K562 (cell line): ENCODE measurements around the gene PRICKLE2. TPM values are rescaled to one million over a fixed set of nuclear protein-coding genes. Genes with fewer than 3 reads are reported as not detected.

Experiments
- ATAC-seq: fragments of 200-7000 bp; cut with Tn5 transposase; 3 replicates; pipeline ENCODE4 v1.9.1; 2020; ENCODE audit warnings: moderate library complexity
- BruUV-seq: library from RNA; stranded (reverse); fragments of 400-500 nt; replicated peaks from 2 replicates; lab custom pipeline; 2021; lab: Mats Ljungman, UMichigan
- CTCF ChIA-PET: fragments of 300-600 bp; formaldehyde crosslinking; extraction: SDS; loops from one replicate; lab custom pipeline; 2021; ENCODE audit warnings: low intra/inter-chr PET ratio; lab: Yijun Ruan, JAX
- POLR2A ChIA-PET: fragments of 300-600, 350-650 bp; sonication (Branson Sonifier 250); formaldehyde crosslinking; extraction: SDS; loops from one replicate; lab custom pipeline; 2021; ENCODE audit warnings: antibody characterized with exemption, inconsistent platforms; lab: Yijun Ruan, JAX
- DNase-seq, 4 experiments: peaks; one replicate each; pipeline versions ENCODE4 v3.0.0 to v3.0.0-alpha.2; 2011 to 2018; ENCODE audit warnings: low spot score in 3 of 4, mixed read lengths in 3 of 4; ENCODE audit errors: extremely low read depth in 1 of 4
- FAIRE-seq: peaks from 2 replicates; lab custom pipeline; 2011; peaks lifted over from hg19 to GRCh38; lab: Jason Lieb, UNC
- H2AFZ ChIP-seq: 2 replicates; pipeline ENCODE4 v1.6.0; 2011; ENCODE audit warnings: low read depth, low read length, control low read depth, inconsistent platforms
- H3K27ac ChIP-seq: fragments of 200-600 bp; 3 replicates; pipeline ENCODE4 v1.8.0; 2011; ENCODE audit warnings: low read depth, mild to moderate bottlenecking, control low read depth, inconsistent platforms, low read length, moderate library complexity, mixed read lengths; ENCODE audit errors: extremely low read depth
- H3K27me3 ChIP-seq, 2 experiments: fragments of 300-600 bp in 1 of 2; 2 replicates in 1 of 2; 3 replicates in 1 of 2; pipeline versions ENCODE4 v1.6.0 to v1.8.0; 2011; ENCODE audit warnings: inconsistent platforms in 2 of 2, low read length in 2 of 2, mild to moderate bottlenecking in 1 of 2, mixed read lengths in 1 of 2, moderate library complexity in 1 of 2; ENCODE audit not compliant: control insufficient read depth in 2 of 2, insufficient read depth in 2 of 2
- H3K36me3 ChIP-seq: fragments of 300-600 bp; 3 replicates; pipeline ENCODE4 v1.8.0; 2011; ENCODE audit warnings: mild to moderate bottlenecking, low read length, inconsistent platforms; ENCODE audit not compliant: control insufficient read depth, insufficient read depth
- H3K4me1 ChIP-seq, 2 experiments: fragments of 200-600 bp in 1 of 2; replicated peaks in 1 of 2; 2 replicates in 1 of 2; 3 replicates in 1 of 2; pipeline versions ENCODE4 v1.5.1 to v1.8.0; 2011; ENCODE audit warnings: inconsistent platforms in 2 of 2, low read length in 2 of 2, mild to moderate bottlenecking in 1 of 2, mixed read lengths in 1 of 2, moderate library complexity in 1 of 2; ENCODE audit not compliant: control insufficient read depth in 2 of 2, insufficient read depth in 2 of 2
- H3K4me2 ChIP-seq: 2 replicates; pipeline ENCODE4 v1.6.1; 2011; ENCODE audit warnings: low read length, control low read depth, inconsistent platforms, mixed read lengths; ENCODE audit not compliant: insufficient read depth
- H3K4me3 ChIP-seq: fragments of 200-600 bp; sonication (generic), shearing (Covaris generic); 2 replicates; pipeline ENCODE4 v1.5.1; 2016; ENCODE audit warnings: control low read depth, inconsistent platforms
- H3K79me2 ChIP-seq: fragments of 200-600 bp; 3 replicates; pipeline ENCODE4 v1.8.0; 2011; ENCODE audit warnings: low read length, inconsistent platforms; ENCODE audit not compliant: control insufficient read depth, insufficient read depth
- H3K9ac ChIP-seq, 2 experiments: 2 replicates each; pipeline versions ENCODE4 v1.6.0 to v1.6.1; 2011; ENCODE audit warnings: low read depth in 2 of 2, low read length in 2 of 2, control low read depth in 1 of 2, inconsistent platforms in 1 of 2, mild to moderate bottlenecking in 1 of 2, mixed read lengths in 1 of 2; ENCODE audit not compliant: insufficient read depth in 1 of 2
- H3K9me1 ChIP-seq: one replicate; pipeline ENCODE4 v1.6.0; 2011; ENCODE audit warnings: inconsistent platforms, mild to moderate bottlenecking, low read length, moderate library complexity; ENCODE audit not compliant: control insufficient read depth, insufficient read depth
- H3K9me3 ChIP-seq: replicated peaks from 2 replicates; pipeline ENCODE4 v1.5.1; 2011; ENCODE audit warnings: low read depth, low read length, inconsistent platforms; ENCODE audit not compliant: control insufficient read depth, insufficient read depth
- H4K20me1 ChIP-seq: replicated peaks from 2 replicates; pipeline ENCODE4 v1.6.1; 2011; ENCODE audit warnings: low read length, inconsistent platforms, mixed read lengths; ENCODE audit not compliant: control insufficient read depth, insufficient read depth
- FOXJ2 ChIP-seq: fragments of 200-800 bp; sonication (Bioruptor generic); IDR thresholded peaks from 2 replicates; pipeline ENCODE4 v1.6.1; 2016; ENCODE audit warnings: missing genetic modification characterization, missing compliant biosample characterization
- GABPB1 ChIP-seq: sonication (generic); formaldehyde crosslinking; IDR thresholded peaks from 2 replicates; pipeline ENCODE4 v1.8.0; 2022; ENCODE audit warnings: mild to moderate bottlenecking, missing genetic modification reagents
- ILF3 ChIP-seq: fragments of 450-650 bp; IDR thresholded peaks from 2 replicates; pipeline ENCODE4 v1.6.1; 2018; ENCODE audit warnings: antibody characterized with exemption, mild to moderate bottlenecking, moderate library complexity, borderline replicate concordance
- KAT2B ChIP-seq: IDR thresholded peaks from one replicate; pipeline ENCODE4 v1.6.1; 2012; ENCODE audit warnings: low read depth, mild to moderate bottlenecking, control low read depth, inconsistent platforms, low read length, moderate library complexity
- MED1 ChIP-seq: sonication (generic); formaldehyde crosslinking; IDR thresholded peaks from 2 replicates; pipeline ENCODE4 v1.8.1; 2023; ENCODE audit warnings: missing genetic modification reagents, borderline replicate concordance
- MEIS2 ChIP-seq: fragments of 450-650 bp; IDR thresholded peaks from 2 replicates; pipeline ENCODE4 v1.6.1; 2014; ENCODE audit warnings: mild to moderate bottlenecking; ENCODE audit not compliant: partially characterized antibody
- RBM15 ChIP-seq: fragments of 200-400 bp; formaldehyde crosslinking; IDR thresholded peaks from 2 replicates; pipeline ENCODE4 v1.6.1; 2018; ENCODE audit warnings: mild to moderate bottlenecking, low read length, moderate library complexity; ENCODE audit not compliant: insufficient read depth
- RCOR1 ChIP-seq, 2 experiments: IDR thresholded peaks; 2 replicates each; pipeline ENCODE4 v1.6.1; 2012; ENCODE audit warnings: low read depth in 2 of 2, low read length in 2 of 2, borderline replicate concordance in 1 of 2, improper control_type of control experiment in 1 of 2
- WGBS: fragments of 100-300 bp; shearing (Covaris generic); methylation state at CpG from one replicate; pipeline ENCODE4 v1.1.6; 2016; ENCODE audit warnings: low coverage, mixed read lengths; ENCODE audit not compliant: insufficient coverage; ENCODE audit errors: missing lambda C conversion rate; 5-methylcytosine and 5-hydroxymethylcytosine counted together
- in situ Hi-C: fragments of 300-500 bp; cut with MboI; formaldehyde crosslinking; loops from 4 replicates; pipeline ENCODE4 v1.15.0; 2018; ENCODE audit warnings: inconsistent platforms, mixed read lengths
- intact Hi-C: fragments of 100-400 bp; cut with micrococcal nuclease; formaldehyde crosslinking; loops from 2 replicates; pipeline ENCODE4 v1.14.2; 2022
- polyA plus RNA-seq, 8 experiments: library from polyadenylated mRNA; depleted of rRNA in 4 of 8; stranded (reverse) in 5 of 8; unstranded in 3 of 8; fragments of >200 nt; fragmentation: Nextera tagmentation in 2 of 8; fragmentation: Illumina TruSeq in 1 of 8; extraction: Ambion mirVana in 2 of 8; extraction: Trizol in 1 of 8; gene quantifications; 2 replicates each; pipeline versions ENCODE4 v1.2.1 to v1.2.3, GENCODE V29; 2011 to 2014; ENCODE audit warnings: inconsistent platforms in 1 of 8, missing spikeins in 1 of 8
- total RNA-seq, 7 experiments: library from RNA; depleted of rRNA in 6 of 7; stranded (reverse); fragments of >200 nt in 6 of 7; fragmentation: Illumina TruSeq in 2 of 7; extraction: Trizol in 2 of 7; gene quantifications; 2 replicates each; pipeline versions ENCODE4 v1.2.1 to v1.2.3, GENCODE V29; 2011 to 2021; ENCODE audit warnings: low replicate concordance in 1 of 7
- TF ChIP-seq, protein P1 (sequence below), 2 experiments: fragments of 450-650 bp; IDR thresholded peaks; 2 replicates each; pipeline ENCODE4 v1.6.1; 2018; ENCODE audit warnings: mild to moderate bottlenecking in 2 of 2, low read depth in 1 of 2; ENCODE audit not compliant: partially characterized antibody in 2 of 2
- TF ChIP-seq, protein P2 (sequence below): IDR thresholded peaks from 3 replicates; pipeline ENCODE4 v1.6.1; 2011; ENCODE audit warnings: borderline replicate concordance, mild to moderate bottlenecking, moderate library complexity; ENCODE audit not compliant: insufficient read length; ENCODE audit errors: extremely low read depth
- TF ChIP-seq, protein P3 (sequence below), 2 experiments: IDR thresholded peaks in 1 of 2; conservative IDR thresholded peaks in 1 of 2; 2 replicates each; pipeline ENCODE4 v1.6.1; 2016; ENCODE audit warnings: low read depth in 2 of 2, mild to moderate bottlenecking in 1 of 2, missing compliant biosample characterization in 1 of 2, missing genetic modification characterization in 1 of 2, moderate library complexity in 1 of 2

PRICKLE2 gene
- total and polyA plus RNA-seq, 9 of the 15 experiments (the other 6 are each of a cell fraction or from before 2014, with no cell fraction given): 0.07 to 0.09 TPM; not detected in 7

DNA sequence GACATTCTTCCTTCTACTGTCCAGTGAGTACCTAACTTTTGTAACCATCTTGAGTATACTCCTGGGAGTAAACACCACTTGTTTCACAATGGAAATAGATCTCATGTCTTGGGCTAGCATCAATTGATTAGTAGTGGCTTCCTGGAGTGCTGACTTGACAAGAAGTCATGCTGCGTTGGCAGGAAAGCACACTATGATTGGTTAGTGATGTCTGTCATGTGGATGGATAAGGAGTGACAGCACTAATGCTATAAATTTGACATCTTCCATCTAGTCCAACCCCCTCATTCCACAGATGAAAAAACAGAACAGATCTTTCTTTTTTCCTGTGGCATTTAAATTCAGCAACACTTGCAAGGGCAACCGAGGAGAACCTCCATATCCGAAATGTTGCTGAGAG lies 47.6 kb upstream of the PRICKLE2 start:
- 0% methylated on average over 1 of the region's 3 CpGs for WGBS
- in situ Hi-C loops (no loop called here), intact Hi-C loops (no loop called here)
- Histone ChIP-seq H2AFZ (no peak overlapping the region), H3K27me3 (peaks cover 0 to 5% of the 10 kb centered on the region in 2 experiments; a peak in 1 of 5 replicates), H3K4me1 (no peaks in the 10 kb centered on the region), H3K9me3 (no peaks in the 10 kb centered on the region), H3K4me3 (no peak overlapping the region), H3K9me1 (no peaks in the 10 kb centered on the region), H3K27ac (no peak overlapping the region), H4K20me1 (no peaks in the 10 kb centered on the region), H3K36me3 (no peaks in the 10 kb centered on the region), H3K9ac (no peak overlapping the region), H3K79me2 (no peaks in the 10 kb centered on the region), H3K4me2 (no peak overlapping the region)
- FAIRE-seq: no peak
- ATAC-seq: no peak
- DNase-seq: no peak
- ChIA-PET CTCF (no interaction called here), POLR2A (no interaction called here)
- no TSS peak for BruUV-seq
- TF ChIP-seq ILF3 (no peak), MED1 (CRISPR knock-in tag) (no peak), FOXJ2 (tag) (no peak), RCOR1 (IDR thresholded peaks at IDR 0.05; ENCODE audit: borderline replicate concordance in 1 of 2, low read depth in 2 of 2, low read length in 2 of 2) (no peak), MEIS2 (no peak), GABPB1 (no peak), RBM15 (no peak), KAT2B (no peak)
- TF ChIP-seq, protein P1, sequence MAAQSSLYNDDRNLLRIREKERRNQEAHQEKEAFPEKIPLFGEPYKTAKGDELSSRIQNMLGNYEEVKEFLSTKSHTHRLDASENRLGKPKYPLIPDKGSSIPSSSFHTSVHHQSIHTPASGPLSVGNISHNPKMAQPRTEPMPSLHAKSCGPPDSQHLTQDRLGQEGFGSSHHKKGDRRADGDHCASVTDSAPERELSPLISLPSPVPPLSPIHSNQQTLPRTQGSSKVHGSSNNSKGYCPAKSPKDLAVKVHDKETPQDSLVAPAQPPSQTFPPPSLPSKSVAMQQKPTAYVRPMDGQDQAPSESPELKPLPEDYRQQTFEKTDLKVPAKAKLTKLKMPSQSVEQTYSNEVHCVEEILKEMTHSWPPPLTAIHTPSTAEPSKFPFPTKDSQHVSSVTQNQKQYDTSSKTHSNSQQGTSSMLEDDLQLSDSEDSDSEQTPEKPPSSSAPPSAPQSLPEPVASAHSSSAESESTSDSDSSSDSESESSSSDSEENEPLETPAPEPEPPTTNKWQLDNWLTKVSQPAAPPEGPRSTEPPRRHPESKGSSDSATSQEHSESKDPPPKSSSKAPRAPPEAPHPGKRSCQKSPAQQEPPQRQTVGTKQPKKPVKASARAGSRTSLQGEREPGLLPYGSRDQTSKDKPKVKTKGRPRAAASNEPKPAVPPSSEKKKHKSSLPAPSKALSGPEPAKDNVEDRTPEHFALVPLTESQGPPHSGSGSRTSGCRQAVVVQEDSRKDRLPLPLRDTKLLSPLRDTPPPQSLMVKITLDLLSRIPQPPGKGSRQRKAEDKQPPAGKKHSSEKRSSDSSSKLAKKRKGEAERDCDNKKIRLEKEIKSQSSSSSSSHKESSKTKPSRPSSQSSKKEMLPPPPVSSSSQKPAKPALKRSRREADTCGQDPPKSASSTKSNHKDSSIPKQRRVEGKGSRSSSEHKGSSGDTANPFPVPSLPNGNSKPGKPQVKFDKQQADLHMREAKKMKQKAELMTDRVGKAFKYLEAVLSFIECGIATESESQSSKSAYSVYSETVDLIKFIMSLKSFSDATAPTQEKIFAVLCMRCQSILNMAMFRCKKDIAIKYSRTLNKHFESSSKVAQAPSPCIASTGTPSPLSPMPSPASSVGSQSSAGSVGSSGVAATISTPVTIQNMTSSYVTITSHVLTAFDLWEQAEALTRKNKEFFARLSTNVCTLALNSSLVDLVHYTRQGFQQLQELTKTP (IDR thresholded peaks at IDR 0.05; ENCODE audit: low read depth in 1 of 2, partially characterized antibody in 2 of 2): no peak
- TF ChIP-seq, protein P2, sequence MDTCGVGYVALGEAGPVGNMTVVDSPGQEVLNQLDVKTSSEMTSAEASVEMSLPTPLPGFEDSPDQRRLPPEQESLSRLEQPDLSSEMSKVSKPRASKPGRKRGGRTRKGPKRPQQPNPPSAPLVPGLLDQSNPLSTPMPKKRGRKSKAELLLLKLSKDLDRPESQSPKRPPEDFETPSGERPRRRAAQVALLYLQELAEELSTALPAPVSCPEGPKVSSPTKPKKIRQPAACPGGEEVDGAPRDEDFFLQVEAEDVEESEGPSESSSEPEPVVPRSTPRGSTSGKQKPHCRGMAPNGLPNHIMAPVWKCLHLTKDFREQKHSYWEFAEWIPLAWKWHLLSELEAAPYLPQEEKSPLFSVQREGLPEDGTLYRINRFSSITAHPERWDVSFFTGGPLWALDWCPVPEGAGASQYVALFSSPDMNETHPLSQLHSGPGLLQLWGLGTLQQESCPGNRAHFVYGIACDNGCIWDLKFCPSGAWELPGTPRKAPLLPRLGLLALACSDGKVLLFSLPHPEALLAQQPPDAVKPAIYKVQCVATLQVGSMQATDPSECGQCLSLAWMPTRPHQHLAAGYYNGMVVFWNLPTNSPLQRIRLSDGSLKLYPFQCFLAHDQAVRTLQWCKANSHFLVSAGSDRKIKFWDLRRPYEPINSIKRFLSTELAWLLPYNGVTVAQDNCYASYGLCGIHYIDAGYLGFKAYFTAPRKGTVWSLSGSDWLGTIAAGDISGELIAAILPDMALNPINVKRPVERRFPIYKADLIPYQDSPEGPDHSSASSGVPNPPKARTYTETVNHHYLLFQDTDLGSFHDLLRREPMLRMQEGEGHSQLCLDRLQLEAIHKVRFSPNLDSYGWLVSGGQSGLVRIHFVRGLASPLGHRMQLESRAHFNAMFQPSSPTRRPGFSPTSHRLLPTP: no peak
- TF ChIP-seq, protein P3, sequence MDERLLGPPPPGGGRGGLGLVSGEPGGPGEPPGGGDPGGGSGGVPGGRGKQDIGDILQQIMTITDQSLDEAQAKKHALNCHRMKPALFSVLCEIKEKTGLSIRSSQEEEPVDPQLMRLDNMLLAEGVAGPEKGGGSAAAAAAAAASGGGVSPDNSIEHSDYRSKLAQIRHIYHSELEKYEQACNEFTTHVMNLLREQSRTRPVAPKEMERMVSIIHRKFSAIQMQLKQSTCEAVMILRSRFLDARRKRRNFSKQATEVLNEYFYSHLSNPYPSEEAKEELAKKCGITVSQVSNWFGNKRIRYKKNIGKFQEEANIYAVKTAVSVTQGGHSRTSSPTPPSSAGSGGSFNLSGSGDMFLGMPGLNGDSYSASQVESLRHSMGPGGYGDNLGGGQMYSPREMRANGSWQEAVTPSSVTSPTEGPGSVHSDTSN (CRISPR knock-in tag; IDR thresholded peaks at IDR 0.05; ENCODE audit: low read depth): no peak
- TF ChIP-seq, protein P3 (tag; conservative IDR thresholded peaks at IDR 0.05; ENCODE audit: low read depth): no peak
